Activated CD8-positive, alpha-beta memory T cell treated with anti-CD3 and anti-CD28 coated beads, Interleukin-2, amount 50 U/mL, for 24 hours (primary cell): Measurements from ENCODE around the gene LRMDA.

Experiments
- DNase-seq: peaks from one replicate; pipeline ENCODE4 v3.0.0-alpha.2; 2020; ENCODE audit errors: extremely low read depth

LRMDA gene

GRCh38 chr10:75431180-75432111 is at the start of gene LRMDA:
Gene LRMDA (plus strand): TSS chr10:75431624.
- no peak for DNase-seq

GRCh38 chr10:75386128-75386527 is 45.3 kb upstream of the LRMDA start:
- no peak for DNase-seq

GRCh38 chr10:75388082-75388481 is 43.3 kb upstream of the LRMDA start:
- DNase-seq = no peak

GRCh38 chr10:75390178-75390577 is 41.2 kb upstream of the LRMDA start:
- DNase-seq = no peak

- no peak for DNase-seq
Measured at GRCh38 chr10:75392271-75392670, 39.2 kb upstream of the LRMDA start.

- DNase-seq = no peak
Measured at GRCh38 chr10:75392744-75393143, 38.7 kb upstream of the LRMDA start.

GRCh38 chr10:75394221-75394620 is 37.2 kb upstream of the LRMDA start:
- DNase-seq = no peak

- DNase-seq = no peak
Measured at GRCh38 chr10:75395066-75395931, 36.1 kb upstream of the LRMDA start.

GRCh38 chr10:75395932-75396630 is 35.3 kb upstream of the LRMDA start:
- DNase-seq = no peak

GRCh38 chr10:75396631-75397495 is 34.6 kb upstream of the LRMDA start:
- no peak for DNase-seq

GRCh38 chr10:75397496-75398199 is 33.8 kb upstream of the LRMDA start:
- no peak for DNase-seq

GRCh38 chr10:75398200-75398691 is 33.2 kb upstream of the LRMDA start:
- no peak for DNase-seq

GRCh38 chr10:75398692-75399460 is 32.5 kb upstream of the LRMDA start:
- no peak for DNase-seq

- DNase-seq = no peak
Measured at GRCh38 chr10:75399461-75400162, 31.8 kb upstream of the LRMDA start.

GRCh38 chr10:75400163-75400770 is 31.2 kb upstream of the LRMDA start:
- no peak for DNase-seq

GRCh38 chr10:75400771-75401568 is 30.5 kb upstream of the LRMDA start:
- DNase-seq = no peak
